Measurements from ENCODE around the gene TMEM38B. TPM values are rescaled to one million over a fixed set of nuclear protein-coding genes. Genes with fewer than 3 reads are reported as not detected.

TMEM38B gene
- total RNA-seq, 1 experiment from 2014 or later, result 22.6 TPM

- H3K27ac ChIP-seq (ENCODE audit: low read depth, low read length, poor library complexity, severe bottlenecking), result no peak overlapping the region
- no peak for DNase-seq (ENCODE audit: low spot score)
- H3K27me3 ChIP-seq (replicated peaks; ENCODE audit: insufficient read depth, low read depth, low read length, poor library complexity), result no peaks in the 10 kb centered on the region
- H3K4me3 ChIP-seq (ENCODE audit: low read depth, low read length, poor library complexity, severe bottlenecking), result no peak overlapping the region
- BruUV-seq (replicated peaks), result no TSS peak
- H3K36me3 ChIP-seq (ENCODE audit: insufficient read depth, low read length, poor library complexity, severe bottlenecking), result no peaks in the 10 kb centered on the region
- POLR2A ChIA-PET (ENCODE audit: low non-redundant PET), result no interaction called here
- no peaks in the 10 kb centered on the region for H3K4me1 ChIP-seq (ENCODE audit: insufficient read depth, low read length, poor library complexity, severe bottlenecking)
- TF ChIP-seq EZH2 (IDR thresholded peaks at IDR 0.05; ENCODE audit: borderline replicate concordance, low read depth, low read length, poor library complexity, severe bottlenecking), result no peak
- TF ChIP-seq CTCF (conservative IDR thresholded peaks at IDR 0.05; ENCODE audit: low read depth, low read length), result no peak
- CTCF ChIA-PET, result no interaction called here
- H3K9me3 ChIP-seq (ENCODE audit: low read depth, low read length, poor library complexity, severe bottlenecking), result no peaks in the 10 kb centered on the region
- intact Hi-C loops (cut with micrococcal nuclease; ENCODE audit: unreplicated experiment), result no loop called here
Measured at GRCh38 chr9:105681313-105681712, 13.0 kb upstream of the TMEM38B start.

GRCh38 chr9:105681724-105682123, 12.6 kb upstream of the TMEM38B start:
- Histone ChIP-seq H3K4me3 (ENCODE audit: low read depth, low read length, poor library complexity, severe bottlenecking) (no peak overlapping the region), H3K9me3 (ENCODE audit: low read depth, low read length, poor library complexity, severe bottlenecking) (no peaks in the 10 kb centered on the region), H3K27me3 (replicated peaks; ENCODE audit: insufficient read depth, low read depth, low read length, poor library complexity) (no peaks in the 10 kb centered on the region), H3K4me1 (ENCODE audit: insufficient read depth, low read length, poor library complexity, severe bottlenecking) (no peaks in the 10 kb centered on the region), H3K27ac (ENCODE audit: low read depth, low read length, poor library complexity, severe bottlenecking) (no peak overlapping the region), H3K36me3 (ENCODE audit: insufficient read depth, low read length, poor library complexity, severe bottlenecking) (no peaks in the 10 kb centered on the region)
- peak; percentile 12 for DNase-seq (ENCODE audit: low spot score)
- POLR2A ChIA-PET (ENCODE audit: low non-redundant PET), result no interaction called here
- no peak for TF ChIP-seq EZH2 (IDR thresholded peaks at IDR 0.05; ENCODE audit: borderline replicate concordance, low read depth, low read length, poor library complexity, severe bottlenecking)
- no peak for TF ChIP-seq CTCF (conservative IDR thresholded peaks at IDR 0.05; ENCODE audit: low read depth, low read length)
- intact Hi-C loops (cut with micrococcal nuclease; ENCODE audit: unreplicated experiment), result no loop called here
- no TSS peak for BruUV-seq (replicated peaks)
- CTCF ChIA-PET, result no interaction called here

- POLR2A ChIA-PET (ENCODE audit: low non-redundant PET), result no interaction called here
Measured at GRCh38 chr9:105683688-105684275, 10.6 kb upstream of the TMEM38B start.

More at GRCh38 chr9:105683688-105684275, 10.6 kb upstream of the TMEM38B start:
- Histone ChIP-seq H3K27ac (ENCODE audit: low read depth, low read length, poor library complexity, severe bottlenecking) (no peak overlapping the region), H3K4me1 (ENCODE audit: insufficient read depth, low read length, poor library complexity, severe bottlenecking) (no peaks in the 10 kb centered on the region), H3K27me3 (replicated peaks; ENCODE audit: insufficient read depth, low read depth, low read length, poor library complexity) (no peaks in the 10 kb centered on the region), H3K4me3 (ENCODE audit: low read depth, low read length, poor library complexity, severe bottlenecking) (no peak overlapping the region), H3K36me3 (ENCODE audit: insufficient read depth, low read length, poor library complexity, severe bottlenecking) (no peaks in the 10 kb centered on the region), H3K9me3 (ENCODE audit: low read depth, low read length, poor library complexity, severe bottlenecking) (no peaks in the 10 kb centered on the region)
- no TSS peak for BruUV-seq (replicated peaks)
- intact Hi-C loops (cut with micrococcal nuclease; ENCODE audit: unreplicated experiment), result no loop called here
- CTCF ChIA-PET, result no interaction called here
- TF ChIP-seq CTCF (conservative IDR thresholded peaks at IDR 0.05; ENCODE audit: low read depth, low read length), result no peak
- TF ChIP-seq EZH2 (IDR thresholded peaks at IDR 0.05; ENCODE audit: borderline replicate concordance, low read depth, low read length, poor library complexity, severe bottlenecking), result no peak
- DNase-seq (ENCODE audit: low spot score), result no peak
